Measurements from ENCODE around the gene SLC10A1.
"Not testable (repeated sequence)": the region's sequence is repeated elsewhere in the genome, so short reads cannot be mapped to it uniquely, and the experiment has no call there.

The SLC10A1 gene

DNA sequence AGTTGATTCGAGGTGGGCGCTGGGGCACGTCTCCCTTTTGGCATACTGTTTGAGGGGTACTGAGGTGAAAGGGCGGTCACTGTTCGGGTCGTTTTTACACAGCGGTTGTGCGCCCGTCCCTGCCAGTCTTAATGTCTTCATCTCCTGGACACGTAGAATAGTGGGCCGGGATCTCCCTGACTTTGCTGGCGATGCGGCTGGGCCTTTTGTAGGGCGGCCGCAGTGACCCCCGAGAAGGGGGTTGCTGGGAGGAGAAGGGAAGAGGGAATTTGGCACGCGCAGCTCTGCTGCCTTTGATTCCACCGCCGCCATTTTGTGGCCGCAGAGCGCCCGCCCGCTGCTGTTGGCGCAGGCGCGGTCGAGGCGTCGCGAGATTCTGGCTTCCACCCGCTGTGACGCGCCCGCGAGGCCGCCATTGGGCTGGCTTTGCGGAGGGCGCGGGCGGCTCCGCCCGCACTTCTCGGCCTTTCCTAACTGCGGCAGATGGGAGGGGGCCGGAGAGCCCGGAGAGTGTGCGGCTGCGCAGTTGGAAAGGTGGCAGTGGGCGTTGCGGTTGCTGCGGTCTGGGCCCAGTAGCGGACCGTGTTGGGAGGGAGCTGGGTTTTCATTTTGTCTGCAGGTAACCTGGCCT is 29.6 kb downstream of the SLC10A1 start:
- peak; percentile 62 for DNase-seq

DNA sequence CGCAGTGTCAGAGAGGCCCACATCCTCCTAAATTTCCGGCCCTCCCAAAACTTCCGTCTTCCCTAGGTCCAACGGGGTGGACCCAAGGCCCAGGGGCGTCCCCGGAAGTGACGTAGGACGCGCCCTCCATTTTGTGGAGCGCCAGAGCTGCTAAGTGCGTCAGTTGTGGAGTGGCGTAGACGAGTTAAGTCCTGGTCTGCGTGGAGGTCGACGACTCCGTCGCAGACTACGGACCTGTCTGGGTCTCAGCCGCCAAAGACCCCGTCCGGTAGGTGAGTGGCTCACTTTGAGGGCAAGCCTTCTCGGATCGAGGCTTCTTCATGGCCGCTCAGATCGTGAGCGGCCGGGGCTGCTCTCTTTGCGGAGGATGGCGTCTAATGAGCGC is 30.1 kb downstream of the SLC10A1 start, which contains the start of gene SRSF5:
Gene SRSF5 (plus strand): TSS at position 159 of the 385 bp plus-strand sequence. CDS start 1,015 bp downstream, outside the sequence.
- peak; percentile 84 for DNase-seq

DNA sequence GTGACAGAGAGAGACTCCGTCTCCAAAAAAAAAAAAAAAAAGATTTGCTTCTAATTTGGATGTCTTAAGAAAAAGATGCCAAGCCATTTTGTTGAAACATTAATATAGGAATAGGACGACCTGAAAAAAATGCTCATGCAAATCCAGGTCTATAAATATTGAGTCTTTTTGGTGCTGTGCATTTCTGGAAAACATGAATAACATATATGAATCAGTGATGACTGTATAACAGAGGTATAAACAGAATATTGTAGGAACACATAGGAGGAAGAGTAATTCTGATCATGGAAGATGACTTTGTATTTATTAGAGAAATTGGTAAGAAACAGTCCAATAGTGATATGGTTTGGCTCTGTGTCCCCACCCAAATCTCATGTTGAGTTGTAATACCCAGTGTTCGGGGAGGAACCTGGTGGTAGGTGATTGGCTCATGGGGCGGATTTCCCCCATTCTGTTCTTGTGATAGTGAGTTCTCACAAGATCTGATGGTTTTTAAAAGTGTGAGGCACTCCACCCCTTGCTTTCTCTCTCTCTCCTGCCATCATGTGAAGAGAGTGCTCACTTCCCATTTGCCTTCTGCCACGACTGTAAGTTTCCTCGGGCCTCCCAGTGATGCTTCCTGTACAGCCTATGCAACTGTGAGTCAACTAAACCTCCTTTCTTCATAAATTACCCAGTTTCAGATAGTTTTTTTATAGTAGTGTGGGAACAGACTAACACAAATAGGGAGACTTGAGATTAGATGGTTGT is 33.1 kb downstream of the SLC10A1 start:
- DNase-seq = no peak

DNA sequence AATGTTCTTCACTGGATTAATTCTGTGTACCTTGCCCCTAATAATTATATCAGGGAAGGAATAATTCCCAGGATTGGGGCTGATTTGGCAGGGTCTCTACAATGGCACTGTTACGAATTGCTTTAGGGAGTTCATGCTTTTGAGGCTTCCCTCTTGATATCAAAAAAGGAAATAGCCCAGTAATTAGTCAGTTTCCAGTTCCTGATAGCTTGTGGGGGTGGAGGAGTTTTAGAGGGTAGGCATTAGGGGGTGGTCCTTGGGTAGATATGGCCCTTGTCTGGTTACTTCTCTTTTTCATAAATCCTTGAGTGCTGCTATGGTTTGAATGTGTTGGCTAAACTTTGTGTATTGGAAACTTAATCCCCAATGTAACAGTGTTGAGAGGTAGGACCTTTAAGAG is 36.2 kb downstream of the SLC10A1 start:
- DNase-seq = no peak

DNA sequence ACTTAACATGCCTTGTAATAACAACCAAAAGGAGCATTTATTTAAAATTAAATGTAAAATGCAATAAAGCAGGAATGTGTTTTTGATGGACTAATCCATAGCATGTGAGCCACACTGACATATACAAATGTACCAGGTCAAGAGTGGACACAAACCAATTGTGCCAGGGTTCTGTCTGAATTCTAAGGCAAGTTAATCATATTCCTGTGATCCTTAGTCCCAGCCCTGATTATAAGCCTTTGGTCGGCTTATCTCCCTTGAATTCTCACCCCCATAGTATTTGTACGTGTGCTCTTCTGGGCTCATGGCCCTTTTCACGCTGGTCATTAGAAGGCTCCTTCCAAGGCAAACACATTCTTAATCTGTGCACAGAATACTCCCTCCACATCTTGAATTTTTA is 40.7 kb downstream of the SLC10A1 start:
- DNase-seq = no peak

DNA sequence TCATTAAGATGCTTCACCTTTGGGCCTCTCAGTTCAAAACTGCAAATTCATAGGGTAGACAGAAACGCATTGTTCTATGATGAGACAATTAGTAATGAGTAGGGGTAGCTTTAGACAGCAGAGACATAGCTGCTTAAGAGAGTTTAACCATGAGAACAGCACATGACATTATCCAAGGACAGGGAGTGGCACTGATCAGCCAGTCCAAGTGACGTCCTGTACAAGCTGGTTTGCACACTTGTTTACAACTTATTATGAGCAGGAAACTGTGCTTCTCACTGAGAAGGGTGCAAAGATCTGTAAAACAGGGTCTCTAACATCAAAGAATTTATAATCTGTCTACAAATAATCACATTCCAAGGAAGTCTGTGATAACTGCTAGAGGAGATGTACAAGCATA is 41.3 kb downstream of the SLC10A1 start:
- DNase-seq = no peak

DNA sequence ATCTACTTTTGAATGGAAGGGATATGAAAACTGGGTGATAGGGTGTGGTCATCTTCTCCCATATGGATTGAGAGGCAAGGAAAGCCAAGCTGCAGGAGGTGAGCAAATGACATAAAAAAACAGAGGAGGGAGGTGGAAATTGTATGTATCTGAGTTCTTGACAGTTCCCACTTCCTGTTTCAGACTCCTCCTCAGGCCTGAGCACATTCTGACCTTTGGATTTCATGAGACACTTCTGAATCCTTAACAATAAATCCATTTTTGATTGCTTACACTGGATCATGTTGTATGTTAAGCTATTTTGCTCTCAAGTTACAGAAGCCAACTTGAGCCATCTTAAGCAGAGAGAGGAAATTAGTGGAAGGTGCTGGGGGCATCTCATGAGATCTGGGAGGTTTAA is 41.7 kb downstream of the SLC10A1 start:
- no peak for DNase-seq

DNA sequence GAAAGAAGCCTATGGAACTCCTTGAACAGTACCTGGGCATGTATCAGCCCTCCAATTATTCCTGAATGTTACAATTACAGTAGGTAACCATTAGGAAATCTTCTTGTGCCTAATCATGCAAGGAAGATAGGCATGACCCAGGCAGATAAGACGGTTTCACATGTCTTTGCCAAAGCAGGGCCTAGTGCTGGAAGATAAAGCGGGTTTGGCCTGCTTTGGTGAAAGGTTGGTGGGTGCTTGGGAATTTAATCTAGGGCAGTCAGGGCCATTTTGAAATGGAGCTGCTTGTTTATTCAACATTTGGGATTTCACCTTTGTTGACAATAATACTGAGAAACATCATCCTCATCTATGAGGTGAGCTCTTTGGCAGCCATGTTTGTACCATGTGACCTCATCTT is 42.6 kb downstream of the SLC10A1 start:
- no peak for DNase-seq

DNA sequence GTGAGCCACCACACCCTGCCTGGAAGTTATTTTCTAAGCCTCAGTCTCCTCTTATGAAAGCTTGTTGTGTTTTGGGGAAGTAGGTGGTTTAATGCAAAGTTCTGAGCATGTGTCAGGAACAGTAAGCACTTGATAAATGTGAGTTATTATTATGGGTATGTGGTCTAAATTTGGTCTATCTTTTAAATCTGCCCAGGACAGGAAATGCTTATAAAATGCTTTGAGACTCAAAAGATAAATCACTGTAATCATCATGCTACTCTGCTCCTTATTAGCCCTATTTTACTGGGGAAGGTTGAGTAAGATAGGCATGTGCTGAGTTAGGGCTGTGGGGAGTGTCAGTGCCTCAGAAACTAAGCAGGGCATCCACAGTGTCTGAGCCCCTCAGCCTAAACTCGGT is 43.2 kb downstream of the SLC10A1 start:
- no peak for DNase-seq

DNA sequence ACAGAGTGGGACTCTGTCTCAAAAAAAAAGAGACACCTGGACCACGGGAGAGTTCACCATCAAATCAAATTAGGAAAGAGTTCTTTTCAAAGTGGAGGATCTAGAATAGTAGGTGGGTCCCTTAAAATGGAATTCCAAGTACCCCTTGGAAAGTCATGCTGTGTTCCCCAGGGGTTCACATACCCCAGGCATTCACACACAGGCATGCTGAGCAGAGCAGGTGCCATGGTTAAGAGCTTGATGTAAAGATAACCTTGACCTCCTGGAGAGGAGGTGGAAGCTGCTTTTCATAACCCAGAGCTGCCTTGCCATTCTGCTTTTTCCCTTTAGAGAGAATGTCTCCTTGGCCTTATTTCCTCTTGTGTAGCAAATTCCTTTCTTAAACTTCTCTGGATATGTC is 44.3 kb downstream of the SLC10A1 start:
- no peak for DNase-seq

DNA sequence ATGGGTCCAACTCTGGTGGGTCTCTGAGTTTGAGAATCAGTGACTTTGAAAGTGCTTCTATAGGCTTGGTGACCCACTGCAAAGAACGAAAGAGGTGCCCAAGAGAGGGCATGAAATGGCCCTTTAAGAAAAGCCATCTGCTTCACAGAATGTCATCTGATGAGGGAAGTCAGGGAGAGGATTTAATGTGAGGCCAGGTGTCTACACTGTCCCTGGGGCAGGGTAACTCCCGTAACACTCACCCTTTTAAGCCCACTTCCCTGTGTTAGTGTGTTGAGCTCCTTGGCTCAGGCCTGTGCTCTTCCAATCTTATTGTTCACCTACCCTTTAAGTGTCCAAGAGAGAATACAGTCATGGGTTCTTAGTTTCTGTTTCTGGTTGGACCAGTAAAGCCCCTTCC is 46.5 kb downstream of the SLC10A1 start:
- DNase-seq = no peak

DNA sequence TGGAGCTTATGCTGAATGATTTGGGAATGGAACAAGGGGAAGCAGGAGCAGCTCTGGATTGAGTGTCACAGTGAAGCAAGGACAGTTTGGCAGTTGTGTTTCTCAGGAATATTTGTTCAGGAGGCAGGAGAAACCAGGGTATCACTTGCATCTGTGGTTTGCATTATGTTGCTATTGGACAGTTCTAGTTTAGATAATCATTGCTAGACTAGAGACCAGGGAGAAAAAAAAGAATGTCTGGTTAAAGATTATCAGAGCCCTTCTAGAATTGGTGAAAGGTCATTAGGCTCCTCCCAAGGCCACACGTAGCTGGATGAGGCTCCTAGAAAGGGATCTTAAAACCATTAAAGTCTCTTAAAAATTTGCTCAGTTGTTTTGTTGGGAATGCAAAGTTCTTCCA is 47.1 kb downstream of the SLC10A1 start:
- no peak for DNase-seq

DNA sequence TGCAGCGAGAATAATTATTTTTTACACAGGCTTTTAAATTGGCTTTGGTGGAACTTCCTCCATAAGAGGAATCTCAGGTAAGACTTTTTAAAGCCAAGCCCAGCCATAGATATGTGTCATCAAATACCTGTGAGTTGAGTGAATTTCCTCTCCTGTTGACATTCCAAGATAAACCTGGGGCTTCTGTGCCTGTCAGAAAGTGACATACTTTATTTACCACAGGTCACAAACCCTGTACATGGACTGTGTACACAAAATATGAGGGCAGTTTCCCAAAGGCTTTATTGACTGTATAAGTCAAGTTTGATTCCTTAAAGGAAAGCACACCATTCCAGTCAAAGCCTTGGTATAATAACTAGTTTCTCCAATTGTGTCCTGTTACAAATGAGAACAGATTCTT is 56.0 kb downstream of the SLC10A1 start:
- DNase-seq = no peak

DNA sequence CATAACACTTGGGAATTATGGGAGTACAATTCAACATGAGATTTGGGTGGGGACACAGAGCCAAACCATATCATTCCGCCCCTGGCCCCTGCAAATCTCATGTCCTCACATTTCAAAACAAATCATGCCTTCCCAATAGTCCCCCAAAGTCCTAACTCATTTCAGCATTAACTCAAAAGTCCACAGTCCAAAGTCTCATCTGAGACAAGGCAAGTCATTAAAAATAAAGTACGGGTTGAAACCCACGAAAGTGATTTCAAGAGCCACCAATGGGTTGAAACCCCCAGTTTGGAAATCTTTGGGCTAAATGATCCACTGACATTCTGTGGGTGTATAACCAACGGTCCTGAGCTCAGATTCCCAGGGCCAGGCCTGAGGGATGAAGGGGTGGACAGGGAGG is 60.6 kb downstream of the SLC10A1 start:
- not testable (repeated sequence) for DNase-seq

DNA sequence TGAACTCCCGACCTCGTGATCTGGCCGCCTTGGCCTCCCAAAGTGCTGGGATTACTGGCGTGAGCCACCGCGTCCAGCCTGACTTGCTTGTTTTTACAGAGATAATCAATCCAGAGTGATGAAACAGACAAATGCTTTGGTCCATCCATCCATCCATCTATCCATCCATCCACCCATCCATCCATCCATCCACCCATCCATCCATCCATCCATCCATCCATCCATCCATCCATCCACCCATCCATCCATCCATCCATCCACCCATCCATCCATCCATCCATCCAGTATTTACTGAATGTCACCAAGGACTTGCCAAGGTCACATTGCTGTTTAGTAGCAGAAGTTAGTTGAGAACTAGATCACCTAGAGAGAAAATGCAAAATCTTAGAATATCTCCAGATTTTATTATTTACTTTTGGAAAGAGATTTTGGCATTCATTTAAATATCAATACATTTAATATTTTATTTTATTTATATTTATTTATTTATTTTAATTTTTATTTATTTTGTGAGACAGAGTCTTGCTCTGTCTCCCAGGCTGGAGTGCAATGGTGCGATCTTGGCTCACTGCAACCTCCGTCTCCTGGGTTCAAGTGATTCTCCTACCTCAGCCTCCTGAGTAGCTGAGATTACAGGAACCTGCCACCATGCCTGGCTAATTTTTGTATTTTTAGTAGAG is 65.0 kb downstream of the SLC10A1 start:
- DNase-seq = not testable (repeated sequence)

DNA sequence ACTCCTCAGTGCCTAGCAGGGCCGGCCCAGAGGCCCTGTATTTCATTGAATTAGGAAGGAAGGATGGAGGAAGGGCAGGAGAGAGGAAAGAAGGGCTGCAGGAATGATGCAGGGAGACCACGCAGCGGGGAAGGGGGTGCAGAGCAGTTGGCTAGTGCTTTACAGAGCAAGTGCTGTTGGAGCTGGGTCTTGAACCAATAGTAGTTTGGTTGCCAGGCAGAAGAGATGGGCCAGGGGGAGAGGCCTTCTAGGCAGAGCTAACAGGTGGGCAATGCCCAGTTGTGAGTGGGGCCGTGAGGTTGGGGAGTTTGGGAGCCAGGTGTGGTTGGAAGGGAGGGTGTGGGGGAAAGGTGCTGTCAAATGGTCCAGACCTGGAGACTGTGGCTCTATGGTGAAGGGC is 69.2 kb downstream of the SLC10A1 start:
- no peak for DNase-seq

DNA sequence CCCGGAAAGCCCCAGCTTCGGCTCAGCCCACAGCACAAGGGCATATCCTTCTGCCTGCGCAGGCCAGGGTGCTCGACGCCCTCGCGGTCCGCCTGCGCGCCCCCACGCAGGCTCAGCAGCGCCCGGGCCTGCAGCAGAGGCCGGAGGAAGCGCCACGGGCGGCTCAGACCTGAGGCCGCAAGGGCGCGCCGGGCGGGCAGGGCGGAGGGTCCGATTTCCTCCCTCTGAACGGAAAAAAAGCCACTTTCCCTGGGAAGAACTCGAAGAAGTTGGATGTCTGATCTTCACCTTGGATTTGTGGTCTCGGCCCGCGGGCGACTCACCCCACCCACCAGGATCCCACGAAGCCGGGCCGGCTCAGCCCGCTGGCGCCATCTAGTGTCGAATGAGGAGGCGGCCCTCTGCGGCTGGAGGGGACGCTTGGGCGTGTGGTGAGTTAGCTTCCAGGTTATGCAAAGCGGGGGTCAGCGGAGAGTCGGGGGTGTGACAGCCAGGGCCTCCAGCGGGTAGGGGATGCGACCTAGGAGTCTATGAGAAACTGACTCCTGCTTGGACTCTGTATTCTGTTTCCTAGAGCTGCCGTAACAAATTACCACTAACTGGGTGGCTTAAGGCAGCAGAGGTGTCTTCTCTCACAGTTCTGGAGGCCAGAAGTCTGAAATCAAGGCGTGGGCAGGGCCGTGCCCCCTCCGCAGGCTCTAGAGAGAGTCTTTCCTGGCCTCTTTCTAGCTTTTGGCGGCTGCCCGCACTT is 70.1 kb downstream of the SLC10A1 start:
- DNase-seq = no peak
